HEK293 (cell line): ENCODE measurements around the gene MSANTD3.

ENCODE experiments used
- CTCF ChIA-PET: fragments of 350-600 bp; formaldehyde crosslinking; extraction: SDS; loops from one replicate; lab custom pipeline; 2021; ENCODE audit warnings: antibody characterized with exemption; lab: Yijun Ruan, JAX
- POLR2A ChIA-PET: fragments of 300-600 bp; formaldehyde crosslinking; extraction: SDS; loops from one replicate; lab custom pipeline; 2020; ENCODE audit warnings: antibody characterized with exemption, inconsistent platforms; lab: Yijun Ruan, JAX
- H3K27ac ChIP-seq: fragments of 200-500 bp; sonication (Bioruptor generic); 2 replicates; pipeline ENCODE4 v1.5.1; 2014; ENCODE audit warnings: low read depth, low read length, control low read depth, inconsistent platforms; ENCODE audit errors: extremely low read depth
- H3K36me3 ChIP-seq, 2 experiments: fragments of 200-500 bp in 1 of 2; sonication (Bioruptor generic) in 1 of 2; 1 replicate in 1 of 2; 2 replicates in 1 of 2; pipeline ENCODE4 v1.5.1; 2014 to 2017; ENCODE audit warnings: inconsistent platforms in 2 of 2, low read length in 2 of 2; ENCODE audit not compliant: control insufficient read depth in 2 of 2, insufficient read depth in 1 of 2
- H3K4me1 ChIP-seq: fragments of 200-500 bp; sonication (Bioruptor generic); 2 replicates; pipeline ENCODE4 v1.5.1; 2014; ENCODE audit warnings: mild to moderate bottlenecking, low read length, inconsistent platforms; ENCODE audit not compliant: control insufficient read depth, insufficient read depth
- H3K4me3 ChIP-seq: 2 replicates; pipeline ENCODE4 v1.5.1; 2011; ENCODE audit warnings: low read depth, mild to moderate bottlenecking, control low read depth, low read length, moderate library complexity
- H3K9me3 ChIP-seq: fragments of 200-500 bp; sonication (Bioruptor generic); 2 replicates; pipeline ENCODE4 v1.5.1; 2014; ENCODE audit warnings: low read depth, low read length, inconsistent platforms; ENCODE audit not compliant: control insufficient read depth, insufficient read depth
- GLI2 ChIP-seq: fragments of 450-650 bp; formaldehyde crosslinking; IDR thresholded peaks from 2 replicates; pipeline ENCODE4; 2017; ENCODE audit warnings: missing biosample characterization, missing genetic modification characterization, low read depth, borderline replicate concordance
- GLIS2 ChIP-seq: fragments of 450-650 bp; formaldehyde crosslinking; IDR thresholded peaks from 2 replicates; pipeline ENCODE4 v1.5.1; 2016; ENCODE audit warnings: missing biosample characterization, missing genetic modification characterization
- KLF10 ChIP-seq: fragments of 450-650 bp; IDR thresholded peaks from 2 replicates; pipeline ENCODE4 v1.5.1; 2018; ENCODE audit warnings: missing biosample characterization, mild to moderate bottlenecking, missing genetic modification characterization
- KLF9 ChIP-seq: fragments of 450-650 bp; formaldehyde crosslinking; IDR thresholded peaks from 2 replicates; pipeline ENCODE4 v1.5.1; 2016; ENCODE audit warnings: missing biosample characterization, missing genetic modification characterization, low read depth
- MEIS1 ChIP-seq: sonication (generic); formaldehyde crosslinking; IDR thresholded peaks from 2 replicates; pipeline ENCODE4 v1.8.1; 2022; ENCODE audit warnings: missing genetic modification reagents, mild to moderate bottlenecking, borderline replicate concordance
- ZBTB17 ChIP-seq: fragments of 450-650 bp; formaldehyde crosslinking; IDR thresholded peaks from 2 replicates; pipeline ENCODE4 v1.5.1; 2016; ENCODE audit warnings: missing biosample characterization, missing genetic modification characterization
- ZBTB20 ChIP-seq: fragments of 450-650 bp; formaldehyde crosslinking; IDR thresholded peaks from 2 replicates; pipeline ENCODE4 v1.5.1; 2016; ENCODE audit warnings: missing biosample characterization, missing genetic modification characterization
- ZBTB8A ChIP-seq: fragments of 450-650 bp; formaldehyde crosslinking; IDR thresholded peaks from 2 replicates; pipeline ENCODE4 v1.5.1; 2016; ENCODE audit warnings: missing biosample characterization, missing genetic modification characterization
- ZIC2 ChIP-seq: fragments of 450-650 bp; formaldehyde crosslinking; IDR thresholded peaks from 2 replicates; pipeline ENCODE4 v1.5.1; 2016; ENCODE audit warnings: missing biosample characterization, missing genetic modification characterization
- ZNF174 ChIP-seq: fragments of 450-650 bp; formaldehyde crosslinking; IDR thresholded peaks from 2 replicates; pipeline ENCODE4 v1.5.0; 2017; ENCODE audit warnings: missing biosample characterization, mild to moderate bottlenecking, missing genetic modification characterization
- ZNF266 ChIP-seq: fragments of 450-650 bp; formaldehyde crosslinking; IDR thresholded peaks from 2 replicates; pipeline ENCODE4 v1.5.1; 2016; ENCODE audit warnings: missing biosample characterization, missing genetic modification characterization, low read depth
- ZNF416 ChIP-seq: fragments of 450-650 bp; formaldehyde crosslinking; IDR thresholded peaks from 2 replicates; pipeline ENCODE4 v1.5.1; 2016; ENCODE audit warnings: missing biosample characterization, missing genetic modification characterization
- ZNF571 ChIP-seq: fragments of 450-650 bp; formaldehyde crosslinking; IDR thresholded peaks from 2 replicates; pipeline ENCODE4 v1.5.0; 2017; ENCODE audit warnings: missing biosample characterization, missing genetic modification characterization
- ZNF629 ChIP-seq: fragments of 450-650 bp; formaldehyde crosslinking; IDR thresholded peaks from 2 replicates; pipeline ENCODE4 v1.5.1; 2017; ENCODE audit warnings: missing biosample characterization, missing genetic modification characterization
- TF ChIP-seq, protein P1 (sequence below): fragments of 450-650 bp; formaldehyde crosslinking; IDR thresholded peaks from 2 replicates; pipeline ENCODE4 v1.5.1; 2016; ENCODE audit warnings: missing biosample characterization, missing genetic modification characterization
- TF ChIP-seq, protein P2 (sequence below): fragments of 450-650 bp; formaldehyde crosslinking; IDR thresholded peaks from 2 replicates; pipeline ENCODE4; 2016; ENCODE audit warnings: missing biosample characterization, missing genetic modification characterization
- TF ChIP-seq, protein P3 (sequence below): fragments of 450-650 bp; formaldehyde crosslinking; IDR thresholded peaks from 2 replicates; pipeline ENCODE4 v1.5.1; 2017; ENCODE audit warnings: missing biosample characterization, missing genetic modification characterization
- TF ChIP-seq, protein P4 (sequence below): fragments of 450-650 bp; formaldehyde crosslinking; IDR thresholded peaks from 2 replicates; pipeline ENCODE4 v1.5.1; 2016; ENCODE audit warnings: missing biosample characterization, missing genetic modification characterization
- TF ChIP-seq, protein P5 (sequence below): fragments of 450-650 bp; formaldehyde crosslinking; IDR thresholded peaks from 2 replicates; pipeline ENCODE4 v1.5.1; 2017; ENCODE audit warnings: missing biosample characterization, missing genetic modification characterization
- TF ChIP-seq, protein P6 (sequence below): fragments of 450-650 bp; formaldehyde crosslinking; IDR thresholded peaks from 2 replicates; pipeline ENCODE4 v1.5.1; 2016; ENCODE audit warnings: missing biosample characterization, missing genetic modification characterization
- TF ChIP-seq, protein P7 (sequence below): fragments of 450-650 bp; formaldehyde crosslinking; optimal IDR thresholded peaks from 2 replicates; pipeline ENCODE3; 2016; ENCODE audit warnings: missing biosample characterization, mild to moderate bottlenecking, missing genetic modification characterization
- TF ChIP-seq, protein P8 (sequence below): fragments of 450-650 bp; formaldehyde crosslinking; IDR thresholded peaks from 2 replicates; pipeline ENCODE4 v1.5.1; 2016; ENCODE audit warnings: missing biosample characterization, missing genetic modification characterization

Gene MSANTD3

DNA sequence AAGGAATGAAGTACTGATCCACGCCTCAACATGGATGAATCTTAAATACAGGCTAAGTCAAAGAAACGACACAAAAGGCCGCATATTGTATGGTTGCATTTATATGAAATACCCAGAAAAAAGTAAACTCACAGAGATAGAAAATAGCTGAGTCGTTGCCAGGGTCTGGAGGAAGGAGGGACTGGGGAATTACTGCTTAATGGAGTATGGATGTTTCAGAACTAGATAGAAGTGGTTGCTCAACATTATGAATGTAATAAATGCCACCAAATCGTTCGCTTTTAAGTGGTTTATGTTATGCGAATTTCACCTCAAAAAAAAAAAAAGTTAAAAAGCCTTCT, 784 bp upstream of the MSANTD3 start (continued):
- no peak for TF ChIP-seq GLI2 (tag by site-specific recombination)
- no peak for TF ChIP-seq ZNF266
- no peak for TF ChIP-seq GLIS2 (tag by site-specific recombination)
- TF ChIP-seq, protein P1, sequence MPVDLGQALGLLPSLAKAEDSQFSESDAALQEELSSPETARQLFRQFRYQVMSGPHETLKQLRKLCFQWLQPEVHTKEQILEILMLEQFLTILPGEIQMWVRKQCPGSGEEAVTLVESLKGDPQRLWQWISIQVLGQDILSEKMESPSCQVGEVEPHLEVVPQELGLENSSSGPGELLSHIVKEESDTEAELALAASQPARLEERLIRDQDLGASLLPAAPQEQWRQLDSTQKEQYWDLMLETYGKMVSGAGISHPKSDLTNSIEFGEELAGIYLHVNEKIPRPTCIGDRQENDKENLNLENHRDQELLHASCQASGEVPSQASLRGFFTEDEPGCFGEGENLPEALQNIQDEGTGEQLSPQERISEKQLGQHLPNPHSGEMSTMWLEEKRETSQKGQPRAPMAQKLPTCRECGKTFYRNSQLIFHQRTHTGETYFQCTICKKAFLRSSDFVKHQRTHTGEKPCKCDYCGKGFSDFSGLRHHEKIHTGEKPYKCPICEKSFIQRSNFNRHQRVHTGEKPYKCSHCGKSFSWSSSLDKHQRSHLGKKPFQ (tag by site-specific recombination) = no peak
- no peak for TF ChIP-seq ZNF416
- TF ChIP-seq ZNF571 (tag by site-specific recombination) = no peak
- TF ChIP-seq ZNF174 (tag by site-specific recombination) = no peak
- no peak for TF ChIP-seq KLF10 (tag by site-specific recombination)
- TF ChIP-seq, protein P2, sequence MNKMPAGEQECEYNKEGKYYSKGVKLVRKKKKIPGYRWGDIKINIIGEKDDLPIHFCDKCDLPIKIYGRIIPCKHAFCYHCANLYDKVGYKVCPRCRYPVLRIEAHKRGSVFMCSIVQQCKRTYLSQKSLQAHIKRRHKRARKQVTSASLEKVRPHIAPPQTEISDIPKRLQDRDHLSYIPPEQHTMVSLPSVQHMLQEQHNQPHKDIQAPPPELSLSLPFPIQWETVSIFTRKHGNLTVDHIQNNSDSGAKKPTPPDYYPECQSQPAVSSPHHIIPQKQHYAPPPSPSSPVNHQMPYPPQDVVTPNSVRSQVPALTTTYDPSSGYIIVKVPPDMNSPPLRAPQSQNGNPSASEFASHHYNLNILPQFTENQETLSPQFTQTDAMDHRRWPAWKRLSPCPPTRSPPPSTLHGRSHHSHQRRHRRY = no peak
- TF ChIP-seq, protein P3, sequence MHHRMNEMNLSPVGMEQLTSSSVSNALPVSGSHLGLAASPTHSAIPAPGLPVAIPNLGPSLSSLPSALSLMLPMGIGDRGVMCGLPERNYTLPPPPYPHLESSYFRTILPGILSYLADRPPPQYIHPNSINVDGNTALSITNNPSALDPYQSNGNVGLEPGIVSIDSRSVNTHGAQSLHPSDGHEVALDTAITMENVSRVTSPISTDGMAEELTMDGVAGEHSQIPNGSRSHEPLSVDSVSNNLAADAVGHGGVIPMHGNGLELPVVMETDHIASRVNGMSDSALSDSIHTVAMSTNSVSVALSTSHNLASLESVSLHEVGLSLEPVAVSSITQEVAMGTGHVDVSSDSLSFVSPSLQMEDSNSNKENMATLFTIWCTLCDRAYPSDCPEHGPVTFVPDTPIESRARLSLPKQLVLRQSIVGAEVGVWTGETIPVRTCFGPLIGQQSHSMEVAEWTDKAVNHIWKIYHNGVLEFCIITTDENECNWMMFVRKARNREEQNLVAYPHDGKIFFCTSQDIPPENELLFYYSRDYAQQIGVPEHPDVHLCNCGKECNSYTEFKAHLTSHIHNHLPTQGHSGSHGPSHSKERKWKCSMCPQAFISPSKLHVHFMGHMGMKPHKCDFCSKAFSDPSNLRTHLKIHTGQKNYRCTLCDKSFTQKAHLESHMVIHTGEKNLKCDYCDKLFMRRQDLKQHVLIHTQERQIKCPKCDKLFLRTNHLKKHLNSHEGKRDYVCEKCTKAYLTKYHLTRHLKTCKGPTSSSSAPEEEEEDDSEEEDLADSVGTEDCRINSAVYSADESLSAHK = no peak

DNA sequence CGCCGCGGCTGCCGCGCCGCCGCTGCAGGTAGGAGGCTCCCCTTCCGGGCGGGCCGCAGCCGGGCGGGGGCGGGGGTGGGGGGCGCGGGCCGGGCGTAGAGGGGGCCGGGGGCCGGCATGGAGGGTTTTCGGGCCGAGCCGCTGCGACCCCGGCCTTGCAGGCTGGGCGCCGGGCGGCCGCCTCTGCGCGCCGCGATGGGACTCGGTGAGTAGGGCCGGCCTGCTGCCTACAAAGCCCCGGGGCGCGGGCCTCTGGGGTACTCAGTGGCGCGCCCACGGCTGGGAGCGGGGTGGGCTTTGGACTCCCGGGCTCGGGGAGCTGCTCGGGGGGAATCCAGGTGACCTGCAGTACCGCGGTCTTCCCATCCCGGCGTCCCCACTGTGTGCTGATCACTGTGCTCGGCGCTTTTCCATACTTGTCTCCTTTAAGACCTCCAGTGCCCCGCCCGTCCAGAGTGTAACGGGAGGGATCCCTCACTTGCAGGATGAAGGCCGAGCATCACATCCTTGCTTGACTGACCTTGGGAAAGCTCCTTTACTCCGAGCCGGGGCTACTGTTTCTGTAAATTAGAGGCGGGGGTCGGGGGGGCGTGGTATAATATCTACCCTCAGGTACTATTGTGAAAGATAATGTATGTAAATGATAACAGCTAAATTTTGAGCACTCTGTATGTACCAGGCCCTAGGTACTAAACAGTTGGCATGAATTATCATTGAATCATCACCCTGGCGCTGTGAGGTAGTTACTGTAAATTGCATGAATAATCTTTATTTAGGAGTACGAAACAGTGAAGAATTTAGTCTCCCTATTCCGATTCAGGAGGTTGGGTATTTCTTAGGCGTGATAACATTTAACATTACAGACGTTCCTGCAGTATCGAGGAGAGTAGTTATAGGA, 672 bp downstream of the MSANTD3 start:
- POLR2A ChIA-PET = interaction anchor here (0.5 to 1.1 kb wide), 5 partner anchors 10 to 160 kb away, joined by 3 to 10 read pairs (median 6); partner anchors contain the start of gene TEX10
- H3K36me3 ChIP-seq = no peaks in the 10 kb centered on the region
- TF ChIP-seq ZNF629 (tag by site-specific recombination) = 0 out of 2 replicates have a peak, but pooled peaks have one; percentile 32
- no peak for TF ChIP-seq ZIC2 (tag by site-specific recombination)
- no peak for TF ChIP-seq MEIS1 (CRISPR knock-in tag)
- peak; percentile 46 for TF ChIP-seq ZBTB8A (tag by site-specific recombination)
- TF ChIP-seq, protein P4, sequence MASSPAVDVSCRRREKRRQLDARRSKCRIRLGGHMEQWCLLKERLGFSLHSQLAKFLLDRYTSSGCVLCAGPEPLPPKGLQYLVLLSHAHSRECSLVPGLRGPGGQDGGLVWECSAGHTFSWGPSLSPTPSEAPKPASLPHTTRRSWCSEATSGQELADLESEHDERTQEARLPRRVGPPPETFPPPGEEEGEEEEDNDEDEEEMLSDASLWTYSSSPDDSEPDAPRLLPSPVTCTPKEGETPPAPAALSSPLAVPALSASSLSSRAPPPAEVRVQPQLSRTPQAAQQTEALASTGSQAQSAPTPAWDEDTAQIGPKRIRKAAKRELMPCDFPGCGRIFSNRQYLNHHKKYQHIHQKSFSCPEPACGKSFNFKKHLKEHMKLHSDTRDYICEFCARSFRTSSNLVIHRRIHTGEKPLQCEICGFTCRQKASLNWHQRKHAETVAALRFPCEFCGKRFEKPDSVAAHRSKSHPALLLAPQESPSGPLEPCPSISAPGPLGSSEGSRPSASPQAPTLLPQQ (tag by site-specific recombination) = peak; percentile 39; the same call in 1 of the 2 replicates
- TF ChIP-seq, protein P5, sequence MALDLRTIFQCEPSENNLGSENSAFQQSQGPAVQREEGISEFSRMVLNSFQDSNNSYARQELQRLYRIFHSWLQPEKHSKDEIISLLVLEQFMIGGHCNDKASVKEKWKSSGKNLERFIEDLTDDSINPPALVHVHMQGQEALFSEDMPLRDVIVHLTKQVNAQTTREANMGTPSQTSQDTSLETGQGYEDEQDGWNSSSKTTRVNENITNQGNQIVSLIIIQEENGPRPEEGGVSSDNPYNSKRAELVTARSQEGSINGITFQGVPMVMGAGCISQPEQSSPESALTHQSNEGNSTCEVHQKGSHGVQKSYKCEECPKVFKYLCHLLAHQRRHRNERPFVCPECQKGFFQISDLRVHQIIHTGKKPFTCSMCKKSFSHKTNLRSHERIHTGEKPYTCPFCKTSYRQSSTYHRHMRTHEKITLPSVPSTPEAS (tag by site-specific recombination) = no peak
- TF ChIP-seq, protein P6, sequence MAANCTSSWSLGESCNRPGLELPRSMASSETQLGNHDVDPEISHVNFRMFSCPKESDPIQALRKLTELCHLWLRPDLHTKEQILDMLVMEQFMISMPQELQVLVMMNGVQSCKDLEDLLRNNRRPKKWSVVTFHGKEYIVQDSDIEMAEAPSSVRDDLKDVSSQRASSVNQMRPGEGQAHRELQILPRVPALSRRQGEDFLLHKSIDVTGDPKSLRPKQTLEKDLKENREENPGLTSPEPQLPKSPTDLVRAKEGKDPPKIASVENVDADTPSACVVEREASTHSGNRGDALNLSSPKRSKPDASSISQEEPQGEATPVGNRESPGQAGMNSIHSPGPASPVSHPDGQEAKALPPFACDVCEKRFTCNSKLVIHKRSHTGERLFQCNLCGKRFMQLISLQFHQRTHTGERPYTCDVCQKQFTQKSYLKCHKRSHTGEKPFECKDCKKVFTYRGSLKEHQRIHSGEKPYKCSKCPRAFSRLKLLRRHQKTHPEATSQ (tag by site-specific recombination) = no peak
- no peak for TF ChIP-seq ZNF174 (tag by site-specific recombination)
- TF ChIP-seq, protein P7, sequence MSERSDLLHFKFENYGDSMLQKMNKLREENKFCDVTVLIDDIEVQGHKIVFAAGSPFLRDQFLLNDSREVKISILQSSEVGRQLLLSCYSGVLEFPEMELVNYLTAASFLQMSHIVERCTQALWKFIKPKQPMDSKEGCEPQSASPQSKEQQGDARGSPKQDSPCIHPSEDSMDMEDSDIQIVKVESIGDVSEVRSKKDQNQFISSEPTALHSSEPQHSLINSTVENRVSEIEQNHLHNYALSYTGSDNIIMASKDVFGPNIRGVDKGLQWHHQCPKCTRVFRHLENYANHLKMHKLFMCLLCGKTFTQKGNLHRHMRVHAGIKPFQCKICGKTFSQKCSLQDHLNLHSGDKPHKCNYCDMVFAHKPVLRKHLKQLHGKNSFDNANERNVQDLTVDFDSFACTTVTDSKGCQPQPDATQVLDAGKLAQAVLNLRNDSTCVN (tag by site-specific recombination) = peak; percentile 43
- TF ChIP-seq ZBTB20 (tag by site-specific recombination) = peak; percentile 49; the same call in 1 of the 2 replicates
- TF ChIP-seq KLF9 (tag by site-specific recombination) = 0 out of 2 replicates have a peak, but pooled peaks have one; percentile 19
- TF ChIP-seq, protein P8, sequence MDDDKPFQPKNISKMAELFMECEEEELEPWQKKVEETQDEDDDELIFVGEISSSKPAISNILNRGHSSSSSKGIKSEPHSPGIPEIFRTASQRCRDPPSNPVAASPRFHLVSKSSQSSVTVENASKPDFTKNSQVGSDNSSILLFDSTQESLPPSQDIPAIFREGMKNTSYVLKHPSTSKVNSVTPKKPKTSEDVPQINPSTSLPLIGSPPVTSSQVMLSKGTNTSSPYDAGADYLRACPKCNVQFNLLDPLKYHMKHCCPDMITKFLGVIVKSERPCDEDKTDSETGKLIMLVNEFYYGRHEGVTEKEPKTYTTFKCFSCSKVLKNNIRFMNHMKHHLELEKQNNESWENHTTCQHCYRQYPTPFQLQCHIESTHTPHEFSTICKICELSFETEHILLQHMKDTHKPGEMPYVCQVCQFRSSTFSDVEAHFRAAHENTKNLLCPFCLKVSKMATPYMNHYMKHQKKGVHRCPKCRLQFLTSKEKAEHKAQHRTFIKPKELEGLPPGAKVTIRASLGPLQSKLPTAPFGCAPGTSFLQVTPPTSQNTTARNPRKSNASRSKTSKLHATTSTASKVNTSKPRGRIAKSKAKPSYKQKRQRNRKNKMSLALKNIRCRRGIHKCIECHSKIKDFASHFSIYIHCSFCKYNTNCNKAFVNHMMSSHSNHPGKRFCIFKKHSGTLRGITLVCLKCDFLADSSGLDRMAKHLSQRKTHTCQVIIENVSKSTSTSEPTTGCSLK (tag by site-specific recombination) = no peak
- TF ChIP-seq ZBTB17 (tag by site-specific recombination) = peak; percentile 81

More for the DNA sequence above, 672 bp downstream of the MSANTD3 start:
- peak overlapping the region; percentile 76 for H3K4me3 ChIP-seq
- peak overlapping the region; percentile 88 for H3K27ac ChIP-seq
- no peaks in the 10 kb centered on the region for H3K9me3 ChIP-seq
- peaks cover 10% of the 10 kb centered on the region; the same call in 1 of the 2 replicates for H3K4me1 ChIP-seq
- CTCF ChIA-PET = interaction anchor here (0.5 to 4.2 kb wide), 9 partner anchors 10 to 174 kb away, joined by 3 to 26 read pairs (median 3); no protein-coding TSS in a partner anchor
